Stimulated activated naive CD4-positive, alpha-beta T cell treated with Interleukin-2 at 50 U/mL for 16 hours (primary cell): ENCODE results near the gene ASCC3.

Source experiments
- DNase-seq: peaks from one replicate; lab custom pipeline; 2025; lab: John Stamatoyannopoulos, UW

The ASCC3 gene

DNA sequence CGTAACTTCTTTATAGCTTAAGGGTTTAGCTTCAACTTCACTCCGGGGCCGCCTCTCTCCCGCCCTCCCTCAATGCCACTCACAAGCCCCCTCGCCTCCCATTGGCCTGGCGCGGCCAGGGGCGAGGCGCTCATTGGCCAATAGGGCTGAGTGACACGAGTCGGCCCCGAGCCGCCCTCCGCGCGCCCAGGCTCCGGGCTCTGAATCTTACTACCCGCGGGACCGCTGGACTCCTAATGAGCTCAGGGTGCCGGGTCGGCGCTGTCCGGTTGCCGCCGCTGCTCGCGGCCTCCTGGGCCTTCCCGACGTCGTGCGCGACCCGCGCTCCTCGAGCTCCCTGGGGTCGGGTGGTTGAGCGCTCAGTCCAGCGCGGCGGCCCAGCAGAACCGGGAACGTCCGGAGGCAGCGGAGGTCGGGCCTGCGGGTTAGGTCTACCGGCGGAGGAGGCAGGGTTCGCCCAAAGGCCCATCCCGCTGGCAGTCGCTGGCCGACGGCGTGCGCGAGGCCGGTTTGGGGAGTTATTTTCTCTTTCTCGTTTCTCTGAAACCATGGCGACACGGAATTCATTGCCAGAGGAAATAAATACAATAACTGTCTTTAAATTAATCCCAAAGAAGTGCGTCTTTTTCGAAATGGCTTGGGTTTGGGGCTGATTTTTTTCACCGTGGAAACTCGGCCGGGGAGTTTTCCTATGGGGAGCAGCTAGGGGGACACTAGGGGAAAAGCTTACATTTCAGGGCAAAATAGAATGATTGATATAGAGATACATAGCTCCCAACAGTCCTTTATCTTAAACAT, 416.0 kb downstream of the ASCC3 start, which contains the start of gene SIM1:
SIM1 (minus strand) TSS at position 19 of the 798 bp plus-strand sequence. CDS start 1,453 bp downstream, outside the sequence.
- no peak for DNase-seq

DNA sequence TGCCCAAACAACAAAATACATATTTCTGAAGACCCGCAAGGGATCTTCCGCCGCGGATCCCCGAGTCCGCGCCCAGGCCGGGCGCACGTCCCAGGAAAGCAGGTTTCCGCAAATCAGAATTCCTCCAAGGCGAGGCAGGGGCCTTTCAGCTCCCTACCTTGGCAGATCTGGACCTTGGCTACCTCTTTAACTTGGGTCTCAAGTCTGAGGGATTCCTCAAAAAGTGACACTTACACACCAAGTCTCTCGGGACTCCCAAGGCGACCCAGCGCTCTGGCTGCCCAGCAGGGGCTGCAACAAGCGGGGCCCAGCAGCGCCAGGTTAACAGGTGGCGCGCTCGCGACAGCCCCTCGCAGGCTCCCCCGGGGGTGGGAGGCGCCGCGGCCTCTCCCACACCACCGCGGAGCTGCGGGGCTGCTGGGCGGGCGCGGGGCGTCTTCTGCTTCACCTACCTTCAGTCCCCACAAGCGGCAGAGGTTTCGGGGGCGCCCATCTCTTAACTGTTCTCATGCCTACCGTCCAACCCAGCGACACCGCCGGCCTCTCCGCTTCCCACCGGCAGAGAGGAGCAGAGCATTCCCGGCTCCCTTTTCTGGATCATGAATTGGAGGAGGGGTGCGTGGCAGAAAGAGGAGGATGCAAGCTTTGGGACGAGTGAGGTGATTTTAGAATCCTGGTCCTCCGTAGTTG, 416.8 kb downstream of the ASCC3 start:
- no peak for DNase-seq

DNA sequence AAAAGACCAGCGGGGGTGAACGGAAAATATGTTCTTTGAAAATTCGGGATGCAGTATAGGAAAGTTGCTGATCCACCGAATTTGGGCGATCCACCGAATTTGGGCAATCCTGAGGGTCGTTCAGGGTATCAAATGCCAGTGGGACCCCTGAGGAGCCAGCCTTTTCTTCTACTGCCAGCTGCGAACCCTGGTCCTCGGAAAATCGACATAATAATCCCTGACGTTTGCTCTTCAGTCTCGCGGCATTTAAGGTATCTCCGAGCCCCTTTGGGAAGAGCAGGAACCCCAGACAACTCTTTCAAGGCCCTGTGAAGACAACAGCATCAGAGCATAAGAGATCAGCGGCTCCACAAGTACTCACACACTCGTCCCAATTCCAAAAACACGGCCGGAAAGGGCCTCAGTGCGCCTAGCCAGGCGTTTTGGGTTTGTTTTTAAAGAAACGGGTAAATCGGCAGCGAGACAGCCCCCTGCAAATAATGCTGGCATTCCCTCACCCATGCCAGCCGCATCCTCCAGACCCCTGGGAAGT, 417.4 kb downstream of the ASCC3 start:
- DNase-seq: no peak

GRCh38 chr6:100462706-100463629, 418.2 kb downstream of the ASCC3 start:
- DNase-seq: no peak

- DNase-seq: no peak
Measured at GRCh38 chr6:100461917-100462705, 419.0 kb downstream of the ASCC3 start.

DNA sequence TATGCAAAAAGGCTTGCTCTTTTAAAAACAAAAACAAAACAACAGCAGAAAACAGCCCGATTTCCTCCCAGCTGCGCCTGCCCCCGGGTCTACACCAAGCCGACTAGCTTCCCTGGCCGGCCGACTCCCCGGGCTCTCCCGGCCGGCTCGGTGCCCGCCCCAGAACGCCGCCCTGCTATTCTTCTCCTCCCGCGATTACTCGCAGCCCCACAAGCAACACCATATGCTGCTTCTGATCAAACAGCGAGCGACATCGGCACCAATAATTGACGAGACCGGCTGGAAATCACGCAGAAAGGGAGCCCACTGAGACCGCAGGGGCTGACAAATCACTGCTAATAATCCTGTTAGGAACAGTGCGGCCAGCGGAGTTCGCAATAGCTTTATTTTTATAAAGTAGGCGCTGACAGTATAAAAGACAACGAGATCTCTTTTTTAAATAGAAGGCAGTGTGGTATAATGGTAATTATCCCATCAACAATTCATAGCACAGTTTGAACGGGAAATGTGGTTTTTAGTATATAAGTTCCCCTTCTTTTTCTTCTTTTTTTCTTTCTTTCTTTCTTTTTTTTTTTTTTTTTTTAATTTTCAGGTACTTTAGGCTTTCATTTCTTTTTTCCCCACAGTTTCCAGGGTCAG, 419.7 kb downstream of the ASCC3 start:
- no peak for DNase-seq

GRCh38 chr6:100460650-100461204, 420.4 kb downstream of the ASCC3 start:
- no peak for DNase-seq

DNA sequence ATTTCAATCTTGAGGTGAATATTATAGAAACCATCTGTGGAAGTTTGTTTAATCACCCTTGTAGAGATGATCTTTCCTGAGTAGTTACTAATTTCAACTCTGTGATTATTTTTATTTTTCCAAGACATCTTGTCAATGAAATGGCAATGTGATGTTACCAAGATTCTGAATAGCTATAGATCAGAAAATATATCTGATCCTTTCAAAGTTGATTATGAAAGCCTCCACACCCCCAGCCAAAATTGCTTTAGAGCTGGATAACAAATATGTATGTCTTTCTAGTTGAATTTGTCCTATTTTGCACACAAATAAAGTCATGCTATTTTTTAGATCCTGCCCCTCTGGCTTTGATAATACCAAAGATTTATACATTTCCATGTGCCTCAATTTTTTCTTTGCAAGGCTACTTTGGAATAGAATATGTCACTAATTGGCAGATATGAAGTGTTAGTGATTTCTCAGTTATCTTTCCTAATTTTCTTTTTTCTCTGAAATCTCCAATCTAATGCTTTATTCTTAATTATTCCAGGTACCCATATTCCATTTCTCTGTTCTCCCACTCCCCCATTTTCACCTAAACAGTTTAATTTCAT, 421.4 kb downstream of the ASCC3 start:
- no peak for DNase-seq

DNA sequence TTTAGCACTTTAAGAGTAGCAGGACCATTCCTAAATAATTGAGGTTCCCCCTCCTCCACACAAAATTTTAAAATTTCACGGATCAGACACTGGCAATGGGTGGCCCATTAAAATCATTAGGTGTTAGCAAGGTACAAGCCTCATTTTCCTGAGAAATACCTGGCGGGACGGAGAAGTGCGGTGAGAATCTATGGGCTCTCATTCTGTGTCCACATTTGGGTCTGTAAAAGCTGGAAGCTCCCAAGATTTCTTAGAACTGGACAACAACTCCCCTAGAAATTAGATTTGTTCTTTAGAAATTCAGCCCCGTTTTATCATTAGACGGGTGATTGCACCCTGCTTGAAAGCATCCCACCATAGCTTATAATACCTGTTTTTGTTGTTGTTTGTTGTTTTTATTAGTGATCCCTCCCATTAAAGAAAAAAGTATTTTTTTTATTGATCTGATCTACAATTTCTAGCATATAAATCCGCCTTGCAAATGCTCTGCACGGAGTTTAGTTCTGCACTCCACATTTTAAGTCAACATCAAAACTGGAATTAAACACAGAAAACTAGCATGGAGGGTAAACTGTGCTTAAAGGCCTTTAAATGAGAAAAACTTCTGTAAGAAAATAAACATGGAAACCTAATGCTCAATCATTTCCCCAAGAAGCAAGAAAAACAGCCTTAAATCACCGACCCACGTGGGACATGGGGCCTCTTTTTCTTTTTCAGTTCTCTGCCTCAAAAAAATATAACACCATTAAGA, 422.1 kb downstream of the ASCC3 start:
- DNase-seq: no peak
